Endothelial cell of umbilical vein (primary cell): ENCODE data around the gene NFATC2.

Experiments
- EZH2 ChIP-seq: IDR thresholded peaks from 2 replicates; pipeline ENCODE4 v1.6.1; 2012; ENCODE audit warnings: borderline replicate concordance, low read depth, mild to moderate bottlenecking, moderate library complexity, low read length, inconsistent platforms; ENCODE audit not compliant: severe bottlenecking
- FOS ChIP-seq: IDR thresholded peaks from 2 replicates; pipeline ENCODE4 v1.6.1; 2011; ENCODE audit warnings: mild to moderate bottlenecking, low read length, moderate library complexity, borderline replicate concordance; ENCODE audit not compliant: insufficient read depth
- GATA2 ChIP-seq: IDR thresholded peaks from 2 replicates; pipeline ENCODE4 v1.7.0; 2011; ENCODE audit warnings: low read depth, mild to moderate bottlenecking, moderate library complexity, mixed read lengths, low read length; ENCODE audit not compliant: insufficient read length, insufficient read depth
- JUN ChIP-seq: IDR thresholded peaks from 2 replicates; pipeline ENCODE4 v1.6.1; 2011; ENCODE audit warnings: borderline replicate concordance, low read depth; ENCODE audit not compliant: insufficient read length, insufficient read depth
- POLR2A ChIP-seq: IDR thresholded peaks from 2 replicates; pipeline ENCODE4 v1.6.1; 2012; ENCODE audit warnings: low read depth, mild to moderate bottlenecking, control low read depth, low read length
- POLR2AphosphoS5 ChIP-seq: IDR thresholded peaks from 2 replicates; pipeline ENCODE4 v1.6.1; 2012; ENCODE audit warnings: low read depth, mild to moderate bottlenecking, control low read depth, low read length, moderate library complexity; ENCODE audit not compliant: insufficient read depth
- TF ChIP-seq, protein P1 (sequence below): IDR thresholded peaks from 2 replicates; pipeline ENCODE4 v1.6.1; 2011; ENCODE audit not compliant: insufficient read depth, insufficient read length
- TF ChIP-seq, protein P2 (sequence below), 2 donors: IDR thresholded peaks; 1 replicate in 1 of 2; 2 replicates in 1 of 2; pipeline ENCODE4 v1.5.1; 2011; ENCODE audit warnings: low read length in 2 of 2, mild to moderate bottlenecking in 2 of 2, moderate library complexity in 2 of 2, control low read depth in 1 of 2, inconsistent platforms in 1 of 2, low read depth in 1 of 2; ENCODE audit not compliant: insufficient read depth in 1 of 2; ENCODE audit errors: extremely low read depth in 1 of 2

DNA sequence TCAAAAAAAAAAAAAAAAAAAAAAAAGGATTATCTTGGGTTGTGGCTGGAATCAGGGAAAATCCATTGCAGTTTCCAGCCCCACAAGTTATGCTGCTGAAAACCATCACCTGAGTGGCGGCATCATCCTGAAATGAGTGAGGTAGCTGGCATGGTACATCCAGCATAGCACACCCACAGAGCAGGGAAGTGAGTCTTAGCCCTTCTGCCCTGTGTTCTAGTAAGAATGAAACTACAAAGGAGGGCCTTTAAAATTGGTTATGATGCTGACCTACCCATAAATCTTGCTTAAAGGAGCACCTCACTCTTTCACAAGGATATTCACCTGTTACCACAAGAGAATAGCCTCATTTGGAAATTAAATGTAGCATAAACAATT lies 119.2 kb downstream of the NFATC2 start:
- TF ChIP-seq, protein P1, sequence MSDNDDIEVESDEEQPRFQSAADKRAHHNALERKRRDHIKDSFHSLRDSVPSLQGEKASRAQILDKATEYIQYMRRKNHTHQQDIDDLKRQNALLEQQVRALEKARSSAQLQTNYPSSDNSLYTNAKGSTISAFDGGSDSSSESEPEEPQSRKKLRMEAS: no peak
- TF ChIP-seq, protein P2, sequence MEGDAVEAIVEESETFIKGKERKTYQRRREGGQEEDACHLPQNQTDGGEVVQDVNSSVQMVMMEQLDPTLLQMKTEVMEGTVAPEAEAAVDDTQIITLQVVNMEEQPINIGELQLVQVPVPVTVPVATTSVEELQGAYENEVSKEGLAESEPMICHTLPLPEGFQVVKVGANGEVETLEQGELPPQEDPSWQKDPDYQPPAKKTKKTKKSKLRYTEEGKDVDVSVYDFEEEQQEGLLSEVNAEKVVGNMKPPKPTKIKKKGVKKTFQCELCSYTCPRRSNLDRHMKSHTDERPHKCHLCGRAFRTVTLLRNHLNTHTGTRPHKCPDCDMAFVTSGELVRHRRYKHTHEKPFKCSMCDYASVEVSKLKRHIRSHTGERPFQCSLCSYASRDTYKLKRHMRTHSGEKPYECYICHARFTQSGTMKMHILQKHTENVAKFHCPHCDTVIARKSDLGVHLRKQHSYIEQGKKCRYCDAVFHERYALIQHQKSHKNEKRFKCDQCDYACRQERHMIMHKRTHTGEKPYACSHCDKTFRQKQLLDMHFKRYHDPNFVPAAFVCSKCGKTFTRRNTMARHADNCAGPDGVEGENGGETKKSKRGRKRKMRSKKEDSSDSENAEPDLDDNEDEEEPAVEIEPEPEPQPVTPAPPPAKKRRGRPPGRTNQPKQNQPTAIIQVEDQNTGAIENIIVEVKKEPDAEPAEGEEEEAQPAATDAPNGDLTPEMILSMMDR (IDR thresholded peaks at IDR 0.05; ENCODE audit: extremely low read depth in 1 of 2, insufficient read depth in 1 of 2, low read depth in 1 of 2, low read length in 2 of 2): no peak
- TF ChIP-seq POLR2A (no peak), EZH2 (no peak), POLR2AphosphoS5 (no peak), FOS (no peak), JUN (no peak), GATA2 (no peak)
